CD4-positive, alpha-beta T cell treated with Interleukin-4 for 4 hours (primary cell): ENCODE data around the gene AUTS2.

Source experiments
- DNase-seq: peaks from one replicate; pipeline ENCODE4 v3.0.0-alpha.2; 2020

The AUTS2 gene

DNA sequence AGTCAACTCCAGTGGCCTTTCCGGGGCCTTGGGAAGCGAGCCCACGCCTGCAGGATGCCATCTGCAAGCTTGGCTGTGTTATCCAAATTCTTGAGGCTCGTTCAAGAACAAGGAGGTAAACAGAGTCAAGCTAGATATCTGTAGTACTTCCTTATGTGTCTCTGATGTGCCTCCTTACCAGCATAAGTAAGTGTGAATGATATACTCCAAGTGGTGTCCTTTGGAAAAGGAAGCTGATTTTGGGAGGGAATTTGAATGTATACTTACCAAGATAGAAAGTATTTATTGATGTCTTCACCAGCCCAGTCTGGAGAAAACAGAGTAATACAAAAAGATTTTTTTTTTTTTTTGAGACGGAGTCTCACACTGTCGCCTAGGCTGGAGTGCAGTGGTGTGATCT is 1161.4 kb downstream of the AUTS2 start:
- no peak for DNase-seq

DNA sequence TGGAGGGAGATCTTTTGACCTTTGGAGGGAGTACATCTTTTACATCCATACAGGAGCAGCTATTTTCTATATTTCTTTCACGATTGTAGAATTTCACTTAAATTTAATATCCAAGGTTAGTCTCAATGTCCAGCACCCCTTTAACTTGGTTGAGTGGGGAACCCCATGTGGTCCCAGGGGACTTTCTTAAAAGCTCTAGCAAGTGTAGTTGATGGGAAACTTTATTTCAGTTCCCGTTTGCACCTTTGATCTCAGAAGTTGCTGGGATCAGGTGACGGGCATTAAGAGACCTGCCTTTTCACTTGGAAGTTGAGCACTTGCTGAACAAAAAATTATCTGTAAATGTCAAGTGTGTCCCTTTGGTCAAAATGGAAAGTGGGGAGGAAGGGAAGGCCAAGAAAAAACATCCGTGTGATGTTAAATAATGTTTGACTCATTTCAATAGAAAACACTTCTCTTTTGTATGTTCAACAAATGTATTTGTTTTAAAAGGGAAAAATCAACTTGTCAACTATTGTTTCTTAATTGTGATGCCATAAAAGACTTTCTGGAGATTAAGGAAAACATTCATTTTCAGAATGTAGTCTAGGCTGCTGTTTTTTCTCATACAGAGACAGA is 1163.5 kb downstream of the AUTS2 start:
- DNase-seq: no peak

- DNase-seq: no peak
Measured at GRCh38 chr7:70762696-70763095, 1164.4 kb downstream of the AUTS2 start.

DNA sequence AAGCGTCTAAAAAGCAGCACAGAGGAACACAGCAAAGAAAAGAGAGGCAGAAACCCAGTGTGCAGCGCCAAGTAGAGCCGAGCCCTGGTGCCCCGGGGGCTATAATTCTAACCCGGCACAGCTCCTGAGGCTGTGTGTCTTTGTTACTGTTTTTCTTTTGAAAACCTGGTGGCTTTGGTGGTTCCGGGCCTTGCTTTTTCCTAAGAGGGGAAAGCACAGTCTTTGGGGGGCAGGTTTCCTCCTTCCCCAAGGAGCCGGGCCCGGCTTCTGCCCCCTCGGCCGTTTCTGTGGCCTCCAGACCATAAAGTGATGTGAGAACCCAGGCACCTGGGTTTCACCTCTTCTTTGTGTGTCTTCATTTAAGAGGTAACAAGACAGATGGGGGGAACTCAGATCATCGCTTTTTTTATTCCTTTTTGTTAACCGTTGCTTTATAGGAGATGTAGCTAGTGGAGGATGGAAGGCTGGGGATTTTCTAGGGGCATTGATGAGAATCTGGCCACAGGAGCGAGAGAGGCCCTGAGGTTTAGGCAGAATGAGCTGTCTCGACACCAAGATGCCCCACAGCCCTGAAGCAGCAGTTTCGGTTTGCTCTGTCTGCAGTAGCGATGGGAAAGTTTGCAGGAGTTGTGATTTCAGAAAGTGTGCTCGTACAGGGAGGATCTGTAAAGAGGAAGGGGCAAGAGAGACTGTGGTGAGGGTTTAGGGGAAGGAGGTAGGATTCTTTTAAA is 1165.9 kb downstream of the AUTS2 start:
- peak; percentile 42 for DNase-seq

GRCh38 chr7:70764701-70765208 is 1166.5 kb downstream of the AUTS2 start:
- no peak for DNase-seq

DNA sequence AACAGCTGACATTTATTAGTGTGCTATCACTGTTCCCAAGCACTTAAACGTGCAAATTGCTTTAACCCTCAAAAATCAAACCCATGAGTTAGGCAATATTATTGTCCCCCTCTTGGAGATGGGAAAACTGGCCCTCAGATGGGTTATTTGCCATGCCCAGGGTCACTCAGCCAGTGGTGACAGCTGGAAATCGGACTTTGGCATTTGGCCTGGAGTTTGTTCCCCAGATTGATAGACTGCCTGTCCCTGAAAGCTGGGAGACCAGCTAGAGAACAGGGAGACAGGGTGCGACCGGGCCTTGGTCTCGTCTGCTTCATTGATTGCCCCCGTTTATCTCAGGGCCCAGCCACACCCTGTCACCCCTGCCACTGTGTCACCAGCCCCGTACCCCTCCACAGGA is 1167.4 kb downstream of the AUTS2 start:
- no peak for DNase-seq

DNA sequence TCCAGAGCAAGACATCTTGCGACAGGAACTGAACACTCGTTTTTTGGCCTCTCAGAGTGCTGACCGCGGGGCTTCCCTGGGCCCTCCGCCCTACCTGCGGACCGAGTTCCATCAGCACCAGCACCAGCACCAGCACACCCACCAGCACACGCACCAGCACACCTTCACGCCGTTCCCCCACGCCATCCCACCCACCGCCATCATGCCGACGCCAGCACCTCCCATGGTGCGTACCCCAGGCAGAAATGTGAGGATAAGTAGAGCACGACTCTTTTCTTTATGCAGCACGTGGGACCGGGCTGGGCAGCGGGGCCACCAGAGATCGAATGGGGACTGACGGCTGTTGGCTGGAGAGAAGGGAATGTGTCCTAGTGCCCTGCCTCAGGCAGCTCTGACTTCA is 1167.8 kb downstream of the AUTS2 start:
- no peak for DNase-seq

- no peak for DNase-seq
Measured at GRCh38 chr7:70766694-70767093, 1168.4 kb downstream of the AUTS2 start.

DNA sequence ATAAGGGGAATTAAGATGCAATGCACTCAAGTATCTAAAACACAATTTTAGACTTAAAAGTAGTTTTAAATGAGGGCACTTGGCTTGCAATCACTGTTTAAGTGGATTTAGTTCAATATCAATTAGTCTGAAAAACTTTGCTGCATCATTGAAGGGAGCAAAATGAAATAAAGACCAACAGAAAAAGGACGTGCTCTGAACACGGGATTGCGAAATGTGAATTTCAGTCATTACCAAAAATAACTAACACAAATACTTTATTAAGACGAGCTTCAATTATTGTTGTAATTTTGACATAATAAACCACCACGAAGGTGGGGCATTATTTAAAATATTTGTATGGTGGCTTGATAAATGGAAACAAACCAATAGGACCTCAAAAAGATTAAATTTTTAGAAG is 1171.9 kb downstream of the AUTS2 start:
- DNase-seq: no peak

DNA sequence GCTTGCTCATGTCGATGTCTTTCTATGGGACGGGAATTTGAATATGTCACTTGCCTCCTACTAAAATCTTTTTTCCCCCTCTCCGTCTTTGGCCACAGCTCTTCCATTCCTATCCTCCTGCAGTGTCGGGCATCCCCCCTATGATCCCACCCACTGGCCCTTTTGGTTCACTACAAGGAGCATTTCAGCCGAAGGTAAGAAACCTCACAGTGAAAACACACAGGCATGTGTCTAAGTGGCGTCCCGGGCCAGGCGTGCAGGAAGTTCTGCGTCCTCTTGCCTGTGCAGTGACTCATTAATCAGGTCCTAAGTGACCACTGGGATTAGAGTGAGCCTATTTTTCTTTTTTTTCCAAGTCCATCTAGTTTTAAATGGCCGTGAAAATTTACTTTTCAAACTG is 1173.2 kb downstream of the AUTS2 start:
- no peak for DNase-seq

GRCh38 chr7:70772891-70773290 is 1174.6 kb downstream of the AUTS2 start:
- no peak for DNase-seq

- DNase-seq: no peak
Measured at GRCh38 chr7:70773406-70773805, 1175.1 kb downstream of the AUTS2 start.

GRCh38 chr7:70774950-70775527 is 1176.8 kb downstream of the AUTS2 start:
- DNase-seq: no peak

DNA sequence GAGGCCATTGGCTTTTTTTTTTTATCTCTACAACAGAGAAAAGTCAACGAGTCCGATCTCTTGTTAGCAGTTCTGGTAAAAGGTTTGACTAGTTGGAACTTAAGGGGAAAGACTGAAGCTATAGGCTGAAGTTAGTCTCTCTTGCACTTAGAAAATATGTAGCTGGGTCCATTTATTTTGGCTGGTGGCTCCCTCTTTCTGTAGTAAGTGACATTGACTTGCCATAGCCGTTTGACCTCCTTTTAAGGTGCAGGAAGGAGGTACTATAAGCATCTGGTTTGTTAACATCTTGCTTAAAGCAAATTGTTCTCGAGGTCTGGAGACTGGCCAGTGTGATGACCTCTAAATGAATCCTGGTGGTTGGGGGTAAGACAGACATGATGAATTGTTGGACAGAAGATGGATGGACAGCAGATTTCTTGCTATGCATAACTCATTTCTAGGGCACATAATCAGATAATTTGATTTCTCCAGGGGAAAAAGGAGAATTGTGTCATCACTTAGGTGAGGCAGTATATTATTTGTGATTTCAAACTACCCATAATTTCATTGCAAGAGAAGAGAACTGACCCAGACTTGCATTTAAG is 1177.4 kb downstream of the AUTS2 start:
- peak; percentile 23 for DNase-seq

DNA sequence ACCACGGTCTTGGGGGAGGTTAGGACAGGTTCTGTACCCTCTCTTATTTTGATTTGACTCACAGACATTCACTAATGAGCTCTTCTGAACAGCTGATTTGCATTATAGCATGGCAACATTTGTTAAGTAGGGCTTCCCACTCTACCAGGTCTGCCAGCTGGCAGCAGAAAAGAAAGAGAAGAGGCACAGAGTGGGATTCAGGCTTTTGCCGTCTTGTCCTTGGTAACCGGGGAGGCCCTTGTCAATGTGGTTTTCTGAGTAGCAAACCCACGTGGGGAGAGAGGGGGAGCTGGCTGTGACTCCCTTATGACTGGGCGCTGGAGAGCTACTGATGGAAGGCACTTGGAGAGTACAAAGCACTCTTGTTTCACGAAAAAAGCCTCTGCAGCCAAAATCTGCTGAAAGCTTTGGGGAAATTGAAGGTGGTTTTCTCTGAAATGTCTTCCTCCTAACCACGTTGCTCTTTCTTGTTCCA is 1178.4 kb downstream of the AUTS2 start:
- DNase-seq: peak; percentile 48

DNA sequence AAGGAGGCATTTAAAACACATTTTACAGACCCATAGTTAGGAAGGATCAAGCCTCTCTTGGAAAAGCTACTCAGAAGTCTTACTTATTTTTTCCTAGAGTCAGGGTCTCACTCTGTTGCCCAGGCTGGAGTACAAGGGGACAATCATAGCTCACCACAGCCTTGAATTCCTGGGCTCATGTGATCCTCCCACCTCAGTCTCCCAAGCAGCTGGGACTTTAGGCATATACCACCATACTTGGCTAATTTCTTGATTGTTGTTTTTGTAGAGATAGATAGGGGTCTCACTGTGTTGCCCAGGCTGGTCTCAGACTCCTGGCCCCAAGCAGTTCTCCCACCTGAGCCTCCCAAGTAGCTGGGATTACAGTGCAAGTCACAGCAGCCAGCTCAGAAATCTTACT is 1179.0 kb downstream of the AUTS2 start:
- DNase-seq: no peak

GRCh38 chr7:70778585-70778984 is 1180.3 kb downstream of the AUTS2 start:
- DNase-seq: peak; percentile 63

- DNase-seq: peak; percentile 20
Measured at GRCh38 chr7:70779321-70779720, 1181.0 kb downstream of the AUTS2 start.

- no peak for DNase-seq
Measured at GRCh38 chr7:70781922-70782311, 1183.6 kb downstream of the AUTS2 start.

DNA sequence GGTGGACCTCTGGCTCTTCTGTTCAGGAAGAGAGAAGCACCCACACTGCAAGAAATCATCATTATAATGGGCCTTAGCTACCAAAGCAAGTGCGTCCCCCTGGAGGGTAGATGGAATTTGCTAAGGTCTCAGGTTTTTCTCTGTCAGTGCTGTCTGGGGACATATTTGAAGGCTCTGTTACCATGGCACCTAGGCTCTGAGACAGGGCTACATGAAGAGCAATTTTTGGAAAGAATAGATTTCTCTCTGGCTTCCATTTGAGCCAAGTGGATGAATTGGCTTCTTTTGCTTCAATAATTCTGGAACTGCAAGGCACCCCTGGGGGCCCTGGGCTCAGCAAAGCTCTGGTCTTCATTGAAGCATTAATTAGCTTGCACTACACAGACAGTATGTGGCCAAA is 1184.5 kb downstream of the AUTS2 start:
- no peak for DNase-seq

DNA sequence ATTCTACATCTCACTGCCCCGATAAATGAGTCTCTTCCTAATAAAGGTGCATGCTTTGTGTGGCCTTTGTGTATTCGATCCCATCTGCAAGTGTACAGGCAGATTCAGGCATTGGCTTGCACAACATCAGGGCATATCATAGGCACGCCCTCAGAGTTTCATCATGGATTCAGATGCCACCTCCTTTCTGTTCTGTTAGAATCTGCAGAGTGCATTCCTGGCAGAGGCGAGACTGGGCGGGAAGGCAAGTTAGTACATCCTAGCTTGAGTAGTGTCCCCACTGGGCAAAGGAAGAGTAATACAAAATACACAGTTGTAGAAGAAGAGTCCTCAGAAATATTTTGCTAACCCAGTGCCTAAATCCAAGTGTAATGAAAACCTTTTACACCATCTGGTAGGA is 1187.2 kb downstream of the AUTS2 start:
- DNase-seq: no peak

GRCh38 chr7:70786076-70786475 is 1187.8 kb downstream of the AUTS2 start:
- DNase-seq: no peak

- no peak for DNase-seq
Measured at GRCh38 chr7:70787286-70787685, 1189.0 kb downstream of the AUTS2 start.

DNA sequence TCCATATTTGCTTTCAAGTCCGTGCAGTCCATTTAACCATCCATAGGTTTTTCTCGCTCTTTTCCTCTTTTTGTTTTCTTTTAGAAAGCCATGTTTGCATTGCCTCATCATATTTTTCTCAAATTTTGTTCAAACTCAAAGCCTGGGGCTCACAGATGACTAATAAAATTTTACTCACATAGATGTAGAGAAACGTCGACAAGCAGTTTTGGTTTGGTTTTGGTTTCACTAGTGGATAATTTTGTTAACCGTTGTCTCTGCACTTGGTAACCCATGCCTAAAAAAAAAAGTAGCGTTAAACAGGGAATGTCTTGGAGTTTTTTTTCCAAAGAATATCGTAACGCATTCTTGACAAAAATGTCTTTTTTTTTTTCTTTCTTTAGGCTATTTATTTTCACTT is 1189.5 kb downstream of the AUTS2 start:
- DNase-seq: peak; percentile 50
